GM12801 (cell line): Measurements from ENCODE around the gene EPB41L1.

ENCODE experiments used
- TF ChIP-seq, protein P1 (sequence below): IDR thresholded peaks from one replicate; pipeline ENCODE4 v1.5.1; 2011; ENCODE audit warnings: control low read depth; ENCODE audit not compliant: insufficient read length; ENCODE audit errors: extremely low read depth

EPB41L1 gene

DNA sequence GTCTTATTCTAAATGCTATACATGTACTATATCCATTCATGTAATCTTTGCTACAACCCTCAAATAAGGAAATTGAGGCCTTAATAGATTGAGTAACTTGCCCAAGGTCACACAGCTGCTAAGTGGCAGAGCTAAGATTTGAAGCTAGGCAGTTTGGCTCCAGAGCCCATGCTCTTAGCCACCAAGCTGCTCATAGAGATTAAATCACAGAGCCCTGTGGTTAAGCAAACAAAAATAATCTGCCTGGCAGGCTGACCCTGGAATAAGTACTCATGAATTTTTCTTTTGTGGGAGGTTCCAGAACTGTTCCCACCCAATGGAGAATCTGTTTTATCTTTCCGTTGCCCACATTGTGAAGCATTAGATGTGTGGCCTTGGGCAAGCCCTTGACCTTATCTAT is 89.2 kb downstream of the EPB41L1 start:
- TF ChIP-seq, protein P1, sequence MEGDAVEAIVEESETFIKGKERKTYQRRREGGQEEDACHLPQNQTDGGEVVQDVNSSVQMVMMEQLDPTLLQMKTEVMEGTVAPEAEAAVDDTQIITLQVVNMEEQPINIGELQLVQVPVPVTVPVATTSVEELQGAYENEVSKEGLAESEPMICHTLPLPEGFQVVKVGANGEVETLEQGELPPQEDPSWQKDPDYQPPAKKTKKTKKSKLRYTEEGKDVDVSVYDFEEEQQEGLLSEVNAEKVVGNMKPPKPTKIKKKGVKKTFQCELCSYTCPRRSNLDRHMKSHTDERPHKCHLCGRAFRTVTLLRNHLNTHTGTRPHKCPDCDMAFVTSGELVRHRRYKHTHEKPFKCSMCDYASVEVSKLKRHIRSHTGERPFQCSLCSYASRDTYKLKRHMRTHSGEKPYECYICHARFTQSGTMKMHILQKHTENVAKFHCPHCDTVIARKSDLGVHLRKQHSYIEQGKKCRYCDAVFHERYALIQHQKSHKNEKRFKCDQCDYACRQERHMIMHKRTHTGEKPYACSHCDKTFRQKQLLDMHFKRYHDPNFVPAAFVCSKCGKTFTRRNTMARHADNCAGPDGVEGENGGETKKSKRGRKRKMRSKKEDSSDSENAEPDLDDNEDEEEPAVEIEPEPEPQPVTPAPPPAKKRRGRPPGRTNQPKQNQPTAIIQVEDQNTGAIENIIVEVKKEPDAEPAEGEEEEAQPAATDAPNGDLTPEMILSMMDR: no peak

GRCh38 chr20:36246401-36246800 is 91.9 kb downstream of the EPB41L1 start:
- TF ChIP-seq, protein P1: no peak

GRCh38 chr20:36248836-36249235 is 94.3 kb downstream of the EPB41L1 start:
- TF ChIP-seq, protein P1: no peak

GRCh38 chr20:36249450-36249849 is 94.9 kb downstream of the EPB41L1 start:
- TF ChIP-seq, protein P1: no peak

GRCh38 chr20:36251426-36251825 is 96.9 kb downstream of the EPB41L1 start:
- TF ChIP-seq, protein P1: no peak

- TF ChIP-seq, protein P1: no peak
Observed at GRCh38 chr20:36252511-36252910, 98.0 kb downstream of the EPB41L1 start.

DNA sequence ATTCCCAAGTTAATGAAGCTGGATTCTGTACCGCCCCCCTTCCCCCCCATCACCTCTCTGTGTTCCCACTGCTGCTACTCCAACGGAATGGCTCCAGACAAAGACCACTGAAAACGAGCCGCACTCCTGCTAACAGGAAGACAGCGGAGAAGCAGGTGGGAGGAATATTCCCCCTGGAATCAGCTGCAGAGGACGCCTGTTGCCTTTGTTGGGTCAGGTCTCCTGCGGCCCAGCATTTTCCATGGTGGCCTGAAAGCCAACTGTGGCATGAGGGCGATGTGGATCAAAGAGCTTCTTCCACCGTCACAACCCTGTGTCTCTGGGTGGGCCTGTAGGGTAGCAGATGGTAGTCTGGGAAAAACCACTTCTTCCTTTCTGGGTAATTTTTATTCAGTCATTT is 98.5 kb downstream of the EPB41L1 start:
- TF ChIP-seq, protein P1: no peak

GRCh38 chr20:36254076-36254475 is 99.5 kb downstream of the EPB41L1 start:
- TF ChIP-seq, protein P1: no peak
